ENCODE results near the gene SMAD2.

DNA sequence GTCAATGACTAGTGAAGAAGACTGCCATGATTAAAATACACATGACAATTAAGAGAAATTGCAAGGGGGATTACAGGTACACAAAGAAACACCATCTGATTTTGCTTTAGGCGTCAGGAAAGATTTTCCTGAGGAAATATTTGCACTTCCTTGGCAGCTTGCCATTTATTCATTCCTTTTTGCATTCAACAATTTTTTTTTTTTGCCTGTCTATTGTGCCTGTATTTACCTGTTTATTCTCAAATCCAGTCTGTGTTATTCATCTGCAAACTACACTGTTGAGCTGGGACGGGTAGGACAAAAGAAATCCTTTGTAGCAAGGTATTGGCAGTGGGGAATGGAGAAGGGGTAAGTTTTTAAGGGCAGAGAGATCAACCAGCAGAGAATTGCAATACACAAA, 31.8 kb downstream of the SMAD2 start:
- no peak for TF ChIP-seq GATA2 (IDR thresholded peaks at IDR 0.05; ENCODE audit: low read depth, low read length)
- no peak for TF ChIP-seq GATA3 (IDR thresholded peaks at IDR 0.05; ENCODE audit: low read depth, low read length)
